ENCODE measurements around the gene LAPTM5.
"Not testable (repeated sequence)": the region's sequence is repeated elsewhere in the genome, so short reads cannot be mapped to it uniquely, and the experiment has no call there.

The LAPTM5 gene

GRCh38 chr1:30692201-30692947 is 65.2 kb downstream of the LAPTM5 start:
- no peak for FAIRE-seq

GRCh38 chr1:30691480-30691879 is 66.1 kb downstream of the LAPTM5 start:
- no peak for FAIRE-seq

- FAIRE-seq, result no peak
Observed at GRCh38 chr1:30689901-30690645, 67.5 kb downstream of the LAPTM5 start.

GRCh38 chr1:30688920-30689794 is 68.4 kb downstream of the LAPTM5 start:
- FAIRE-seq, result no peak

- not testable (repeated sequence) for FAIRE-seq
Observed at GRCh38 chr1:30688516-30688915, 69.1 kb downstream of the LAPTM5 start.

GRCh38 chr1:30687886-30688285 is 69.7 kb downstream of the LAPTM5 start:
- FAIRE-seq, result no peak

GRCh38 chr1:30686236-30686935 is 71.2 kb downstream of the LAPTM5 start:
- FAIRE-seq, result no peak

GRCh38 chr1:30685796-30686165 is 71.8 kb downstream of the LAPTM5 start:
- FAIRE-seq, result no peak

GRCh38 chr1:30684881-30685795 is 72.4 kb downstream of the LAPTM5 start:
- FAIRE-seq, result no peak

GRCh38 chr1:30684259-30684658 is 73.3 kb downstream of the LAPTM5 start:
- no peak for FAIRE-seq

- no peak for FAIRE-seq
Observed at GRCh38 chr1:30683699-30684098, 73.9 kb downstream of the LAPTM5 start.

All from islet of Langerhans (tissue), 1 donor.